Neural progenitor cell (in vitro differentiated cells): ENCODE measurements around the gene DPYD. TPM values are rescaled to one million over a fixed set of nuclear protein-coding genes. Genes with fewer than 3 reads are reported as not detected.

Source experiments
- DNase-seq: peaks from one replicate; pipeline ENCODE4 v3.0.0-alpha.2; 2016; ENCODE audit warnings: low spot score
- H2AFZ ChIP-seq: fragments of 200-600 bp; sonication (generic); replicated peaks from 2 replicates; pipeline ENCODE4 v1.6.1; 2016; ENCODE audit warnings: antibody characterized with exemption
- H3F3A ChIP-seq: fragments of 200-600 bp; sonication (generic); 2 replicates; pipeline ENCODE4 v1.6.1; 2016; ENCODE audit warnings: antibody characterized with exemption, low read depth
- H3K27ac ChIP-seq: fragments of 200-600 bp; sonication (generic); 2 replicates; pipeline ENCODE4 v1.5.1; 2016; ENCODE audit warnings: mild to moderate bottlenecking
- H3K27me3 ChIP-seq: fragments of 200-600 bp; sonication (generic); 2 replicates; pipeline ENCODE4 v1.6.1; 2016; ENCODE audit warnings: mild to moderate bottlenecking, moderate library complexity
- H3K36me3 ChIP-seq: fragments of 200-600 bp; sonication (generic); 2 replicates; pipeline ENCODE4 v1.5.1; 2016
- H3K4me1 ChIP-seq: fragments of 200-600 bp; sonication (generic); 2 replicates; pipeline ENCODE4 v1.6.1; 2016; ENCODE audit warnings: mixed run types
- H3K4me2 ChIP-seq: fragments of 200-600 bp; sonication (generic); 2 replicates; pipeline ENCODE4 v1.6.1; 2016
- H3K4me3 ChIP-seq: fragments of 200-600 bp; sonication (generic); 2 replicates; pipeline ENCODE4 v1.5.1; 2016
- H3K79me2 ChIP-seq: fragments of 200-600 bp; sonication (generic); 2 replicates; pipeline ENCODE4 v1.6.1; 2016; ENCODE audit warnings: low read depth
- H3K9ac ChIP-seq: fragments of 200-600 bp; sonication (generic); 2 replicates; pipeline ENCODE4 v1.6.1; 2016
- H3K9me3 ChIP-seq: fragments of 200-600 bp; sonication (generic); 2 replicates; pipeline ENCODE4 v1.5.1; 2016; ENCODE audit warnings: low read depth
- H4K20me1 ChIP-seq: fragments of 200-600 bp; sonication (generic); 2 replicates; pipeline ENCODE4 v1.6.1; 2016; ENCODE audit warnings: low read depth
- H3K27ac Mint-ChIP-seq: 3 replicates; pipeline ENCODE4 v1.8.0; 2021; ENCODE audit warnings: mixed read lengths
- H3K27me3 Mint-ChIP-seq: 2 replicates; pipeline ENCODE4 v1.8.0; 2022; ENCODE audit warnings: low read depth, mild to moderate bottlenecking, inconsistent platforms, moderate library complexity, mixed read lengths; ENCODE audit not compliant: insufficient read depth
- H3K36me3 Mint-ChIP-seq: 3 replicates; pipeline ENCODE4 v1.8.0; 2021; ENCODE audit warnings: mixed read lengths
- H3K4me1 Mint-ChIP-seq: 3 replicates; pipeline ENCODE4 v1.8.0; 2021; ENCODE audit warnings: mixed read lengths
- H3K4me3 Mint-ChIP-seq: 3 replicates; pipeline ENCODE4 v1.8.0; 2021; ENCODE audit warnings: mild to moderate bottlenecking, moderate library complexity, mixed read lengths
- H3K9me3 Mint-ChIP-seq: 3 replicates; pipeline ENCODE4 v1.8.0; 2020; ENCODE audit warnings: mixed read lengths
- EZH2 ChIP-seq: fragments of 200-600 bp; sonication (generic); IDR thresholded peaks from 2 replicates; pipeline ENCODE4 v1.6.1; 2017; ENCODE audit warnings: antibody characterized with exemption, mild to moderate bottlenecking, moderate library complexity
- EZH2phosphoT487 ChIP-seq: fragments of 200-600 bp; sonication (generic); IDR thresholded peaks from 2 replicates; pipeline ENCODE4 v1.6.1; 2017; ENCODE audit warnings: antibody characterized with exemption
- total RNA-seq: library from RNA; depleted of rRNA; stranded (reverse); fragments of >200 nt; gene quantifications from 2 replicates; pipeline ENCODE4 v1.2.3, GENCODE V29; 2015; ENCODE audit warnings: low replicate concordance
- TF ChIP-seq, protein P1 (sequence below): fragments of 200-600 bp; sonication (generic); IDR thresholded peaks from 2 replicates; pipeline ENCODE4 v1.5.1; 2017; ENCODE audit warnings: antibody characterized with exemption, mild to moderate bottlenecking

DPYD gene
- total RNA-seq, 1 donor from 2014 or later = 0.43 TPM

DNA sequence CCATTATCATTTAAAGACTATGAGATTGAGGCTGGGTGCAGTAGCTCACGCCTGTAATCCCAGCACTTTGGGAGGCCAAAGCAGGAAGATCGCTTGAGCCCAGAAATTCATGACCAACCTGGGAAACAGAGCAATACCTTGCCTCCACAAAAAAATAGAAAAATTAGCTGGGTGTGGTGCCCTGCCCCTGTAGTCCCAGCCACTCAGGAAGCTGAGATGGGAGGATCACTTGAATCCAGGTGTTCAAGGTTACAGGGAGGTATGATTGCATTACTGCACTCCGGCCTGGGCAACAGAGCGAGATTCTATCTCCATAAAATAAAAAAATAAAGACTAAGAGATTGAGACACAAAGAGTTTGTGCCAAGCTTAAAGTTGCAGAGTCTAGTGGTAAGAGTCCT lies 537.0 kb downstream of the DPYD start:
- H3K4me1 Mint-ChIP-seq = peaks cover 4% of the 10 kb centered on the region
- no peak overlapping the region for H3K27ac Mint-ChIP-seq
- no peaks in the 10 kb centered on the region for H4K20me1 ChIP-seq
- no peak overlapping the region for H2AFZ ChIP-seq
- TF ChIP-seq, protein P1, sequence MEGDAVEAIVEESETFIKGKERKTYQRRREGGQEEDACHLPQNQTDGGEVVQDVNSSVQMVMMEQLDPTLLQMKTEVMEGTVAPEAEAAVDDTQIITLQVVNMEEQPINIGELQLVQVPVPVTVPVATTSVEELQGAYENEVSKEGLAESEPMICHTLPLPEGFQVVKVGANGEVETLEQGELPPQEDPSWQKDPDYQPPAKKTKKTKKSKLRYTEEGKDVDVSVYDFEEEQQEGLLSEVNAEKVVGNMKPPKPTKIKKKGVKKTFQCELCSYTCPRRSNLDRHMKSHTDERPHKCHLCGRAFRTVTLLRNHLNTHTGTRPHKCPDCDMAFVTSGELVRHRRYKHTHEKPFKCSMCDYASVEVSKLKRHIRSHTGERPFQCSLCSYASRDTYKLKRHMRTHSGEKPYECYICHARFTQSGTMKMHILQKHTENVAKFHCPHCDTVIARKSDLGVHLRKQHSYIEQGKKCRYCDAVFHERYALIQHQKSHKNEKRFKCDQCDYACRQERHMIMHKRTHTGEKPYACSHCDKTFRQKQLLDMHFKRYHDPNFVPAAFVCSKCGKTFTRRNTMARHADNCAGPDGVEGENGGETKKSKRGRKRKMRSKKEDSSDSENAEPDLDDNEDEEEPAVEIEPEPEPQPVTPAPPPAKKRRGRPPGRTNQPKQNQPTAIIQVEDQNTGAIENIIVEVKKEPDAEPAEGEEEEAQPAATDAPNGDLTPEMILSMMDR = no peak
- TF ChIP-seq EZH2phosphoT487 = no peak
- TF ChIP-seq EZH2 = no peak
- H3K27me3 ChIP-seq = no peaks in the 10 kb centered on the region
- H3K36me3 ChIP-seq = no peaks in the 10 kb centered on the region
- H3F3A ChIP-seq = no peaks in the 10 kb centered on the region
- no peak for DNase-seq
- H3K4me1 ChIP-seq = peaks cover 3% of the 10 kb centered on the region
- no peak overlapping the region for H3K27ac ChIP-seq
- H3K27me3 Mint-ChIP-seq = no peaks in the 10 kb centered on the region
- H3K9ac ChIP-seq = no peak overlapping the region
- no peaks in the 10 kb centered on the region for H3K9me3 ChIP-seq
- no peak overlapping the region for H3K4me3 Mint-ChIP-seq
- H3K36me3 Mint-ChIP-seq = no peaks in the 10 kb centered on the region
- H3K79me2 ChIP-seq = no peaks in the 10 kb centered on the region
- H3K9me3 Mint-ChIP-seq = no peaks in the 10 kb centered on the region
- H3K4me3 ChIP-seq = no peak overlapping the region
- no peak overlapping the region for H3K4me2 ChIP-seq

GRCh38 chr1:97382206-97382605 lies 538.6 kb downstream of the DPYD start:
- Histone ChIP-seq H3K4me3 (no peak overlapping the region), H3K4me2 (no peak overlapping the region), H3F3A (no peaks in the 10 kb centered on the region), H2AFZ (no peak overlapping the region), H3K36me3 (no peaks in the 10 kb centered on the region), H4K20me1 (no peaks in the 10 kb centered on the region), H3K27ac (no peak overlapping the region), H3K4me1 (peaks cover 3% of the 10 kb centered on the region), H3K9me3 (no peaks in the 10 kb centered on the region), H3K9ac (no peak overlapping the region), H3K79me2 (no peaks in the 10 kb centered on the region), H3K27me3 (no peaks in the 10 kb centered on the region)
- no peak overlapping the region for H3K4me3 Mint-ChIP-seq
- no peaks in the 10 kb centered on the region for H3K9me3 Mint-ChIP-seq
- H3K4me1 Mint-ChIP-seq = peaks cover 8% of the 10 kb centered on the region
- no peak overlapping the region for H3K27ac Mint-ChIP-seq
- no peaks in the 10 kb centered on the region for H3K36me3 Mint-ChIP-seq
- H3K27me3 Mint-ChIP-seq = no peaks in the 10 kb centered on the region
- TF ChIP-seq, protein P1 = no peak
- TF ChIP-seq EZH2phosphoT487 = no peak
- no peak for TF ChIP-seq EZH2
- no peak for DNase-seq

DNA sequence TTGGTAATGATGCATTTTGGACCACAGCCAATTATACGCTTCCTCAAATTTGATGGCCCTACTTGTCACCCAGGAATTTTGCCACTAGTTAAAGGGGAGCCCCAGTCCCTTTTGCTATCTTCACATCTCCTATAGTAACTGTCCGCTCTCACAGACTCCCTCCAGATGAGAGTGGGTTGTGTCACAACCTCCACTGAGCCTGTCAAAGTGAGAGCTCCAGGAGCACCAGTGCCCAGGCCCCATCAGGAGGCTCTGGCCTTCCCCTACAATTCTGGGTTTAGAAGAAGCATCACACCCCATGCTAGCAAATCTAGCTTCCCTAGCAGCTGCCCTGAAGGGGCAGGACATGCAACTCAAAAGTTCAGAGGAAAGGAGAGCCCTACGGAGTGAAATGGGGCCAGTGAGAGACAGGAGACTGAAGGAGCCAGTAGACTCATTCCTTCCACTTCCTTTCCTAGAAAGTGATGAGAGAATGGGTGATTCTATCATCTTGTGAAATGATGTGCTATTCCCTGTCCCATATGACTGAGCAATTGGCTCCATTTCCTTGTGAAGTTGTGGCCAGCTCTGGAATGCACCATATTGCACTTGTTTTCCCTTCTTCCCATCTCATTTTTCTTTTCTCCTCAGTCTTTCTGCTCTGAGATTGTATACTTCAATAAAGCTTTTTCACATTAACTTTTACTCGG lies 541.3 kb downstream of the DPYD start:
- Histone ChIP-seq H3K4me1 (no peaks in the 10 kb centered on the region), H3K4me3 (no peak overlapping the region), H3K4me2 (no peak overlapping the region), H3K79me2 (no peaks in the 10 kb centered on the region), H3K27me3 (no peaks in the 10 kb centered on the region), H3K9ac (no peak overlapping the region), H4K20me1 (no peaks in the 10 kb centered on the region), H3F3A (no peaks in the 10 kb centered on the region), H3K9me3 (no peaks in the 10 kb centered on the region), H3K36me3 (no peaks in the 10 kb centered on the region), H3K27ac (no peak overlapping the region), H2AFZ (no peak overlapping the region)
- H3K27me3 Mint-ChIP-seq = no peaks in the 10 kb centered on the region
- H3K27ac Mint-ChIP-seq = no peak overlapping the region
- DNase-seq = no peak
- no peaks in the 10 kb centered on the region for H3K36me3 Mint-ChIP-seq
- H3K4me3 Mint-ChIP-seq = no peak overlapping the region
- no peaks in the 10 kb centered on the region for H3K9me3 Mint-ChIP-seq
- TF ChIP-seq EZH2phosphoT487 (no peak), EZH2 (no peak)
- TF ChIP-seq, protein P1 = no peak
- peaks cover 12% of the 10 kb centered on the region for H3K4me1 Mint-ChIP-seq
